Mesenchymal stem cell (in vitro differentiated cells and primary cell): ENCODE results near the gene GZMH.

ENCODE experiments used
- DNase-seq: peaks from one replicate; pipeline ENCODE4 v3.0.0-alpha.2; 2013
- H2AFZ ChIP-seq: one replicate; pipeline ENCODE4 v1.6.1; 2013; ENCODE audit warnings: low read depth, mild to moderate bottlenecking, control low read depth, inconsistent platforms, low read length, moderate library complexity
- H2AK5ac ChIP-seq: 2 replicates; pipeline ENCODE4 v1.6.1; 2013; ENCODE audit warnings: low read length, moderate library complexity, mild to moderate bottlenecking, inconsistent platforms; ENCODE audit not compliant: severe bottlenecking
- H2BK120ac ChIP-seq: one replicate; pipeline ENCODE4 v1.6.1; 2013; ENCODE audit warnings: low read depth, mild to moderate bottlenecking, inconsistent platforms, low read length, moderate library complexity
- H2BK12ac ChIP-seq, 2 experiments: one replicate each; pipeline ENCODE4 v1.6.1; 2013; ENCODE audit warnings: inconsistent platforms in 2 of 2, low read length in 2 of 2, mild to moderate bottlenecking in 2 of 2, moderate library complexity in 2 of 2, control low read depth in 1 of 2
- H2BK15ac ChIP-seq: one replicate; pipeline ENCODE4 v1.6.1; 2013; ENCODE audit warnings: mild to moderate bottlenecking, low read depth, inconsistent platforms; ENCODE audit not compliant: poor library complexity, severe bottlenecking
- H2BK5ac ChIP-seq: 2 replicates; pipeline ENCODE4 v1.6.1; 2013; ENCODE audit warnings: low read depth, mild to moderate bottlenecking, low read length, control low read depth, inconsistent platforms; ENCODE audit not compliant: poor library complexity, severe bottlenecking
- H3K14ac ChIP-seq, 2 experiments: one replicate each; pipeline ENCODE4 v1.6.1; 2013; ENCODE audit warnings: inconsistent platforms in 2 of 2, low read length in 2 of 2, control low read depth in 1 of 2, mild to moderate bottlenecking in 1 of 2, moderate library complexity in 1 of 2
- H3K18ac ChIP-seq, 2 experiments: one replicate each; pipeline ENCODE4 v1.6.1; 2013; ENCODE audit warnings: inconsistent platforms in 2 of 2, low read length in 2 of 2, control low read depth in 1 of 2, low read depth in 1 of 2, mild to moderate bottlenecking in 1 of 2
- H3K23ac ChIP-seq, 2 experiments: one replicate each; pipeline ENCODE4 v1.6.1; 2013; ENCODE audit warnings: inconsistent platforms in 2 of 2, low read length in 2 of 2, mild to moderate bottlenecking in 2 of 2, moderate library complexity in 2 of 2, control low read depth in 1 of 2
- H3K27ac ChIP-seq: 2 replicates; pipeline ENCODE4 v1.5.1; 2013; ENCODE audit warnings: mild to moderate bottlenecking, moderate library complexity, low read length, control low read depth, inconsistent platforms; ENCODE audit not compliant: poor library complexity, severe bottlenecking
- H3K27me3 ChIP-seq, 2 experiments: 2 replicates each; pipeline versions ENCODE4 v1.6.1 to v1.7.0; 2013; ENCODE audit warnings: low read length in 2 of 2, mild to moderate bottlenecking in 2 of 2, moderate library complexity in 2 of 2, control low read depth in 1 of 2, inconsistent platforms in 1 of 2; ENCODE audit not compliant: control insufficient read depth in 1 of 2, insufficient read depth in 1 of 2
- H3K36me3 ChIP-seq, 2 experiments: 2 replicates each; pipeline versions ENCODE4 v1.6.1 to v1.7.0; 2013; ENCODE audit warnings: low read length in 2 of 2, control low read depth in 1 of 2, inconsistent platforms in 1 of 2, low read depth in 1 of 2, mild to moderate bottlenecking in 1 of 2; ENCODE audit not compliant: insufficient read depth in 2 of 2, control insufficient read depth in 1 of 2
- H3K4ac ChIP-seq, 2 experiments: one replicate each; pipeline ENCODE4 v1.6.1; 2013; ENCODE audit warnings: inconsistent platforms in 2 of 2, low read length in 2 of 2, mild to moderate bottlenecking in 2 of 2, moderate library complexity in 2 of 2, control low read depth in 1 of 2, low read depth in 1 of 2
- H3K4me1 ChIP-seq: 2 replicates; pipeline ENCODE4 v1.6.1; 2013; ENCODE audit warnings: low read depth, low read length, control low read depth; ENCODE audit not compliant: control insufficient read depth, insufficient read depth
- H3K4me2 ChIP-seq: 2 replicates; pipeline ENCODE4 v1.6.1; 2013; ENCODE audit warnings: low read length, mild to moderate bottlenecking, inconsistent platforms; ENCODE audit not compliant: poor library complexity, severe bottlenecking
- H3K4me3 ChIP-seq, 2 experiments: 2 replicates each; pipeline versions ENCODE4 v1.5.1 to v1.7.0; 2013; ENCODE audit warnings: low read length in 2 of 2, mild to moderate bottlenecking in 2 of 2, control low read depth in 1 of 2, low read depth in 1 of 2; ENCODE audit not compliant: insufficient read depth in 1 of 2
- H3K79me1 ChIP-seq: replicated peaks from 2 replicates; pipeline ENCODE4 v1.6.1; 2013; ENCODE audit warnings: mild to moderate bottlenecking, control low read depth, low read length, inconsistent platforms; ENCODE audit not compliant: poor library complexity, severe bottlenecking
- H3K9ac ChIP-seq: 2 replicates; pipeline ENCODE4 v1.7.0; 2013; ENCODE audit warnings: mild to moderate bottlenecking, low read length, moderate library complexity
- H3K9me3 ChIP-seq: 2 replicates; pipeline ENCODE4 v1.7.0; 2013; ENCODE audit warnings: mild to moderate bottlenecking, low read length; ENCODE audit not compliant: control insufficient read depth
- H4K8ac ChIP-seq: one replicate; pipeline ENCODE4 v1.6.1; 2013; ENCODE audit warnings: inconsistent platforms, mild to moderate bottlenecking, low read length, moderate library complexity
- H4K91ac ChIP-seq: one replicate; pipeline ENCODE4 v1.6.1; 2013; ENCODE audit warnings: mild to moderate bottlenecking, low read length, inconsistent platforms
- WGBS: methylation state at CpG from one replicate; pipeline ENCODE4 v1.1.7; 2013; ENCODE audit warnings: mixed read lengths; 5-methylcytosine and 5-hydroxymethylcytosine counted together

The GZMH gene

GRCh38 chr14:24565766-24566165, 43.7 kb downstream of the GZMH start:
- no peaks in the 10 kb centered on the region for H3K36me3 ChIP-seq
- H3K23ac ChIP-seq = no peak overlapping the region
- H2AFZ ChIP-seq = no peak overlapping the region
- no peak overlapping the region for H3K4me2 ChIP-seq
- H2BK120ac ChIP-seq = no peak overlapping the region
- no peak overlapping the region for H3K14ac ChIP-seq
- no peak overlapping the region for H3K4ac ChIP-seq
- DNase-seq = no peak
- H3K4me3 ChIP-seq = no peak overlapping the region
- no peak overlapping the region for H2BK15ac ChIP-seq
- no peak overlapping the region for H2AK5ac ChIP-seq
- no peak overlapping the region for H2BK12ac ChIP-seq
- no peaks in the 10 kb centered on the region for H3K27me3 ChIP-seq
- no peak overlapping the region for H4K91ac ChIP-seq
- no peaks in the 10 kb centered on the region for H3K4me1 ChIP-seq
- 68% methylated on average over 2 of the region's 2 CpGs for WGBS
- H3K27ac ChIP-seq = no peak overlapping the region
- H3K79me1 ChIP-seq = no peaks in the 10 kb centered on the region
- no peak overlapping the region for H3K18ac ChIP-seq
- H2BK5ac ChIP-seq = no peak overlapping the region
- no peak overlapping the region for H3K9ac ChIP-seq
- no peak overlapping the region for H4K8ac ChIP-seq
- H3K9me3 ChIP-seq = peaks cover 30% of the 10 kb centered on the region

DNA sequence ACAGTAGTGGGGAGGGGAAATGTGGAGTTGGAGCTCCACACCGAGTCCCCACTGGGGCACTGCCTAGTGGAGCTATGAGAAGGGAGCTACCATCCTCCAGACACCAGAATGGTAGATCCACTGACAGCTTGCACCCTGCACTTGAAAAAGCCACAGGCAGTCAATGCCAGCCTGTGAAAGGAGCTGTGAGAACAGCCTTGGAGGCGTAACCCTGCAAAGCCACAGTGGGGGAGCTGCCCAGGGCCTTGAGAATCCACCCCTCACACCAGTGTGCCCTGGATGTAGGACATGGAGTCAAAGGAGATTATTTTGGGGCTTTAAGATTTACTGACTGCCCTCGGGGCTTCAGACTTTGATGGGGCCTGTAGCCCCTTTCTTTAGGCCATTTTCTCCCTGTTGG, 46.0 kb downstream of the GZMH start:
- H3K36me3 ChIP-seq = no peaks in the 10 kb centered on the region
- 19% methylated on average over 3 of the region's 3 CpGs for WGBS

GRCh38 chr14:24556756-24557155, 52.7 kb downstream of the GZMH start:
- Histone ChIP-seq H4K91ac (no peak overlapping the region), H3K79me1 (no peaks in the 10 kb centered on the region), H2AK5ac (no peak overlapping the region), H3K9ac (no peak overlapping the region), H2BK12ac (no peak overlapping the region), H2BK15ac (no peak overlapping the region), H3K27me3 (no peaks in the 10 kb centered on the region), H3K4me3 (no peak overlapping the region), H3K14ac (no peak overlapping the region), H2BK120ac (no peak overlapping the region), H3K4me2 (no peak overlapping the region), H2BK5ac (no peak overlapping the region), H2AFZ (no peak overlapping the region), H3K4ac (no peak overlapping the region), H4K8ac (no peak overlapping the region), H3K18ac (no peak overlapping the region), H3K4me1 (no peaks in the 10 kb centered on the region), H3K36me3 (no peaks in the 10 kb centered on the region), H3K9me3 (peaks cover 4% of the 10 kb centered on the region), H3K27ac (no peak overlapping the region), H3K23ac (no peak overlapping the region)
- no peak for DNase-seq
- WGBS = 75% methylated on average over 1 of the region's 4 CpGs

More for the DNA sequence above, 46.0 kb downstream of the GZMH start:
- H3K27ac ChIP-seq = no peak overlapping the region
- peaks cover 30% of the 10 kb centered on the region for H3K9me3 ChIP-seq
- no peak overlapping the region for H3K4me2 ChIP-seq
- no peaks in the 10 kb centered on the region for H3K27me3 ChIP-seq
- no peak overlapping the region for H3K18ac ChIP-seq
- no peak overlapping the region for H2BK120ac ChIP-seq
- DNase-seq = no peak
- H2AFZ ChIP-seq = no peak overlapping the region
- no peaks in the 10 kb centered on the region for H3K4me1 ChIP-seq
- H3K4me3 ChIP-seq = no peak overlapping the region
- peak overlapping the region; percentile 7 for H2BK15ac ChIP-seq
- no peak overlapping the region for H3K14ac ChIP-seq
- no peak overlapping the region for H3K4ac ChIP-seq
- H4K8ac ChIP-seq = no peak overlapping the region
- no peak overlapping the region for H4K91ac ChIP-seq
- no peak overlapping the region for H2AK5ac ChIP-seq
- no peaks in the 10 kb centered on the region for H3K79me1 ChIP-seq
- no peak overlapping the region for H3K9ac ChIP-seq
- no peak overlapping the region for H2BK5ac ChIP-seq
- no peak overlapping the region for H3K23ac ChIP-seq
- H2BK12ac ChIP-seq = no peak overlapping the region
